Right lobe of liver (tissue), 4 donors: ENCODE data around the gene PDCD11.

Experiments
- CTCF ChIP-seq, 4 donors: fragments of 200-600 bp in 3 of 4; fragments of 450-650 bp in 1 of 4; IDR thresholded peaks; one replicate each; pipeline versions ENCODE4 v1.5.1 to v1.8.0; 2016 to 2022; ENCODE audit warnings: antibody characterized with exemption in 4 of 4, mild to moderate bottlenecking in 2 of 4
- POLR2A ChIP-seq: fragments of 450-650 bp; IDR thresholded peaks from one replicate; pipeline ENCODE4 v1.6.1; 2017; ENCODE audit warnings: antibody characterized with exemption, mild to moderate bottlenecking
- donor health status: DM: no; HTN: no; CAD: no.
- donor health status: DM: no; HTN: no; CAD: no.
- donor health status: DM: no; HTN: yes; CAD: no.

DNA sequence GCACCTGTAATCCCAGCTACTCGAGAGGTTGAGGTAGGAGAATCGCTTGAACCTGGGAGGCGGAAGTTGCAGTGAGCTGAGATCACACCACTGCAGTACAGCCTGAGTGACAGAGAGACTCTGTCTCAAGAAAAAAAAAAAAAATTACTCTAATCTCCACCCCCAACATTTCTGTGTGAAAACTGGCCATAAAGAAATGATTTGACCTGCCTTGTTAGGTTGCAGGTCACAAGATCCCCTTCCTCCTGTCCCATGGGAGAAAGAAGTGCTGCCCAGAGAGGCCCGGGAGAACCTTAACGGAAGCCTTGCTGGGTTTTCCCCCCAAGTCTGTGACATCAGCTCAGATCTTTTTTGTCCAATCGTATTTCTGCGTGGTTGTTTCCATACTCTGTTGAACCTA lies 71.0 kb downstream of the PDCD11 start:
- TF ChIP-seq CTCF (IDR thresholded peaks at IDR 0.05) (no peak), POLR2A (no peak)
